Endothelial cell (in vitro differentiated cells): Measurements from ENCODE around the gene OTUD3. TPM values are rescaled to one million over a fixed set of nuclear protein-coding genes. Genes with fewer than 3 reads are reported as not detected.

ENCODE experiments used
- total RNA-seq: library from RNA; stranded (reverse); fragmentation: NEBNext Ultra II Directional; extraction: Animal tissue kit (Norgen Biotek cat#: 25700); gene quantifications from one replicate; pipeline ENCODE4 v1.2.1, GENCODE V29; 2021; ENCODE audit not compliant: unreplicated experiment

The OTUD3 gene
- total RNA-seq, 1 donor from 2014 or later, result 12.1 TPM

Other genes with a start within 250 kb of the OTUD3 start
- 38.1 TPM for gene NBL1, start 238.1 kb upstream of the OTUD3 start, total RNA-seq
- gene HTR6, start 217.5 kb upstream of the OTUD3 start, total RNA-seq, result not detected
- gene TMCO4, start 82.5 kb upstream of the OTUD3 start, total RNA-seq, result 4.1 TPM
- not detected for gene RNF186, start 67.1 kb upstream of the OTUD3 start, total RNA-seq
- not detected for gene PLA2G2E, start 41.2 kb downstream of the OTUD3 start, total RNA-seq
- not detected for gene PLA2G2A, start 97.2 kb downstream of the OTUD3 start, total RNA-seq
- 0.77 TPM for gene PLA2G5, start 187.8 kb downstream of the OTUD3 start, total RNA-seq
- not detected for gene PLA2G2D, start 237.1 kb downstream of the OTUD3 start, total RNA-seq